Neural cell (in vitro differentiated cells): ENCODE measurements around the gene GPR141. TPM values are rescaled to one million over a fixed set of nuclear protein-coding genes. Genes with fewer than 3 reads are reported as not detected.

ENCODE experiments used
- H2AFZ ChIP-seq: fragments of 200-600, 300-800 bp; sonication (generic), shearing (Covaris generic); 2 replicates; pipeline ENCODE4 v1.6.0; 2014; ENCODE audit warnings: low read depth, mild to moderate bottlenecking, antibody characterized with exemption, low read length, moderate library complexity
- H3F3A ChIP-seq: fragments of 200-600 bp; shearing (Covaris generic); 2 replicates; pipeline ENCODE4 v1.6.1; 2016; ENCODE audit warnings: mild to moderate bottlenecking, moderate library complexity, mixed read lengths, antibody characterized with exemption, low read length; ENCODE audit not compliant: insufficient read depth, poor library complexity, severe bottlenecking
- H3K27ac ChIP-seq: fragments of 200-600, 300-800 bp; sonication (generic), shearing (Covaris generic); 2 replicates; pipeline ENCODE4 v1.5.1; 2014; ENCODE audit warnings: mild to moderate bottlenecking, low read length, moderate library complexity
- H3K27me3 ChIP-seq: fragments of 300-800, 200-600 bp; sonication (generic), shearing (Covaris generic); 2 replicates; pipeline ENCODE4 v1.6.0; 2014; ENCODE audit warnings: mild to moderate bottlenecking, low read depth, low read length, moderate library complexity; ENCODE audit not compliant: insufficient read depth
- H3K36me3 ChIP-seq: fragments of 300-800, 200-600 bp; sonication (generic), shearing (Covaris generic); 2 replicates; pipeline ENCODE4 v1.5.1; 2014; ENCODE audit warnings: mild to moderate bottlenecking, antibody characterized with exemption, low read length, moderate library complexity; ENCODE audit not compliant: insufficient read depth
- H3K4me2 ChIP-seq: fragments of 300-800, 200-600 bp; sonication (generic), shearing (Covaris generic); 2 replicates; pipeline ENCODE4 v1.6.0; 2014; ENCODE audit warnings: mild to moderate bottlenecking, low read length
- H3K4me3 ChIP-seq: fragments of 300-800, 200-600 bp; sonication (generic), shearing (Covaris generic); 2 replicates; pipeline ENCODE4 v1.5.1; 2014; ENCODE audit warnings: mild to moderate bottlenecking, low read length, moderate library complexity
- H3K79me2 ChIP-seq: fragments of 200-600 bp; shearing (Covaris generic); replicated peaks from 2 replicates; pipeline ENCODE4 v1.6.0; 2014; ENCODE audit warnings: mild to moderate bottlenecking, low read length, moderate library complexity; ENCODE audit not compliant: insufficient read depth
- H3K9ac ChIP-seq: fragments of 300-800, 200-600 bp; sonication (generic), shearing (Covaris generic); 2 replicates; pipeline ENCODE4 v1.6.1; 2016; ENCODE audit warnings: mild to moderate bottlenecking, low read length, mixed read lengths
- H3K9me2 ChIP-seq: fragments of 200-600 bp; shearing (Covaris generic); 2 replicates; pipeline ENCODE4 v1.6.1; 2016; ENCODE audit warnings: mild to moderate bottlenecking, low read length, mixed read lengths; ENCODE audit not compliant: insufficient read depth
- H3K9me3 ChIP-seq: fragments of 200-600, 300-800 bp; sonication (generic), shearing (Covaris generic); 2 replicates; pipeline ENCODE4 v1.6.1; 2016; ENCODE audit warnings: mild to moderate bottlenecking, mixed run types, low read length, moderate library complexity, mixed read lengths
- H4K20me1 ChIP-seq: fragments of 200-600 bp; shearing (Covaris generic); 2 replicates; pipeline ENCODE4 v1.6.1; 2016; ENCODE audit warnings: mild to moderate bottlenecking, mixed run types; ENCODE audit not compliant: insufficient read depth
- CTCF ChIP-seq: fragments of 450-650 bp; IDR thresholded peaks from 2 replicates; pipeline ENCODE4 v1.5.1; 2014; ENCODE audit warnings: antibody characterized with exemption, mild to moderate bottlenecking, moderate library complexity; ENCODE audit not compliant: poor library complexity, severe bottlenecking
- EP300 ChIP-seq: fragments of 450-650 bp; conservative IDR thresholded peaks from 2 replicates; pipeline ENCODE4 v1.6.1; 2014; ENCODE audit warnings: antibody characterized with exemption, mild to moderate bottlenecking, moderate library complexity; ENCODE audit not compliant: poor library complexity, severe bottlenecking
- EZH2 ChIP-seq: fragments of 200-600, 300-800 bp; shearing (Covaris generic), sonication (generic); IDR thresholded peaks from 2 replicates; pipeline ENCODE4 v1.6.1; 2014; ENCODE audit warnings: antibody characterized with exemption, low read length, borderline replicate concordance, mild to moderate bottlenecking; ENCODE audit not compliant: insufficient read depth, poor library complexity, severe bottlenecking
- MXI1 ChIP-seq: fragments of 450-650 bp; conservative IDR thresholded peaks from 2 replicates; pipeline ENCODE4 v1.6.1; 2014; ENCODE audit warnings: antibody characterized with exemption, mild to moderate bottlenecking; ENCODE audit not compliant: poor library complexity, severe bottlenecking
- POLR2AphosphoS5 ChIP-seq: IDR thresholded peaks from 2 replicates; pipeline ENCODE4 v1.6.1; 2012
- RAD21 ChIP-seq: fragments of 450-650 bp; conservative IDR thresholded peaks from 2 replicates; pipeline ENCODE4 v1.6.1; 2014; ENCODE audit warnings: antibody characterized with exemption, mild to moderate bottlenecking, moderate library complexity
- SMC3 ChIP-seq: fragments of 450-650 bp; conservative IDR thresholded peaks from 2 replicates; pipeline ENCODE4 v1.6.1; 2014; ENCODE audit warnings: antibody characterized with exemption, mild to moderate bottlenecking, moderate library complexity; ENCODE audit not compliant: poor library complexity
- TAF1 ChIP-seq: IDR thresholded peaks from 2 replicates; pipeline ENCODE4 v1.6.1; 2012; ENCODE audit warnings: low read depth
- polyA plus RNA-seq: library from polyadenylated mRNA; depleted of rRNA; stranded (reverse); fragments of >200 nt; gene quantifications from 2 replicates; pipeline ENCODE4 v1.2.3, GENCODE V29; 2014
- TF ChIP-seq, protein P1 (sequence below): IDR thresholded peaks from 2 replicates; pipeline ENCODE4 v1.6.1; 2012; ENCODE audit warnings: borderline replicate concordance

GPR141 gene
- polyA plus RNA-seq, 1 donor from 2014 or later, result not detected

DNA sequence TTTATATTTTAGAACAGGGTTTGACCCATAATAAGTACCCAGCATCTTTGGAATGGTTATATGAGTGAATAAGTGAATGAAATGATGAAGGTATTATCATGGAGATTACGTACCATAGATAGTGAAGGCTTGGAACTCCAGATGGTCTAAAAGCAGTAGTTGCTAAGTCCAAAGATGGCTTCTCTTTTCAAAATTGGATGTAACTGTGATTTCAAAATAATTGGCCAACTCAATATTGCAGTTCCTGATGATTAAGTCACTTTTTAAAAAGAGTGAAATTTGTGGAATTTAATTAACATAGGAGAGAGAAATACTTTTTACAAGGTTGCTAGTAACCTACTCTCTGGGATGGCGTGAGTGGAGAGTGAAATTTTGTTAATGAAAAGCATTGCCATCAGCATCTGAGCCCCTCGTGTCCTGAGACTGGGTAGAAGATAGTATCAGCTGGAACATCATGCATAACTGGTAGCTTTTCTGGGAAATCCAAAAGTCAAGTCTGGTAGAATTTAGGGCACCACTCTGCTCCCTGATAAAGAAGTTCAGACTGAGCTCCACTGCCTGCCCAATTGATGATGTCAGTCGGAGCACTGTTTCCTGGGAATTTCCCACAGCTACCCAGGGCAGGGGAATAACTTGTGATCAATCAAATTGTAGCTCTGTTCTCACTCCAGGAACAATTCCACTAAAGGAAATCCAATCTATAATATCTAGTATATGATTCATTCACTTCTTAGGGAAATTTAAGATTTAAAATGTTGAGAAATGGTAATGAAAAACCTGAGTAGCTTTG is 3.2 kb downstream of the GPR141 start:
- Histone ChIP-seq H3K27ac (no peak overlapping the region), H3K9me2 (no peaks in the 10 kb centered on the region), H2AFZ (no peak overlapping the region), H3K79me2 (no peaks in the 10 kb centered on the region), H3K4me3 (no peak overlapping the region), H3K36me3 (no peaks in the 10 kb centered on the region), H4K20me1 (no peaks in the 10 kb centered on the region), H3K27me3 (no peaks in the 10 kb centered on the region), H3K4me2 (no peak overlapping the region), H3F3A (no peaks in the 10 kb centered on the region), H3K9me3 (no peaks in the 10 kb centered on the region), H3K9ac (no peak overlapping the region)
- TF ChIP-seq TAF1, result no peak
- no peak for TF ChIP-seq EP300
- no peak for TF ChIP-seq RAD21
- TF ChIP-seq MXI1, result no peak
- TF ChIP-seq POLR2AphosphoS5, result no peak
- TF ChIP-seq, protein P1, sequence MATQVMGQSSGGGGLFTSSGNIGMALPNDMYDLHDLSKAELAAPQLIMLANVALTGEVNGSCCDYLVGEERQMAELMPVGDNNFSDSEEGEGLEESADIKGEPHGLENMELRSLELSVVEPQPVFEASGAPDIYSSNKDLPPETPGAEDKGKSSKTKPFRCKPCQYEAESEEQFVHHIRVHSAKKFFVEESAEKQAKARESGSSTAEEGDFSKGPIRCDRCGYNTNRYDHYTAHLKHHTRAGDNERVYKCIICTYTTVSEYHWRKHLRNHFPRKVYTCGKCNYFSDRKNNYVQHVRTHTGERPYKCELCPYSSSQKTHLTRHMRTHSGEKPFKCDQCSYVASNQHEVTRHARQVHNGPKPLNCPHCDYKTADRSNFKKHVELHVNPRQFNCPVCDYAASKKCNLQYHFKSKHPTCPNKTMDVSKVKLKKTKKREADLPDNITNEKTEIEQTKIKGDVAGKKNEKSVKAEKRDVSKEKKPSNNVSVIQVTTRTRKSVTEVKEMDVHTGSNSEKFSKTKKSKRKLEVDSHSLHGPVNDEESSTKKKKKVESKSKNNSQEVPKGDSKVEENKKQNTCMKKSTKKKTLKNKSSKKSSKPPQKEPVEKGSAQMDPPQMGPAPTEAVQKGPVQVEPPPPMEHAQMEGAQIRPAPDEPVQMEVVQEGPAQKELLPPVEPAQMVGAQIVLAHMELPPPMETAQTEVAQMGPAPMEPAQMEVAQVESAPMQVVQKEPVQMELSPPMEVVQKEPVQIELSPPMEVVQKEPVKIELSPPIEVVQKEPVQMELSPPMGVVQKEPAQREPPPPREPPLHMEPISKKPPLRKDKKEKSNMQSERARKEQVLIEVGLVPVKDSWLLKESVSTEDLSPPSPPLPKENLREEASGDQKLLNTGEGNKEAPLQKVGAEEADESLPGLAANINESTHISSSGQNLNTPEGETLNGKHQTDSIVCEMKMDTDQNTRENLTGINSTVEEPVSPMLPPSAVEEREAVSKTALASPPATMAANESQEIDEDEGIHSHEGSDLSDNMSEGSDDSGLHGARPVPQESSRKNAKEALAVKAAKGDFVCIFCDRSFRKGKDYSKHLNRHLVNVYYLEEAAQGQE, result no peak
- no peak for TF ChIP-seq CTCF
- no peak for TF ChIP-seq SMC3
- no peak for TF ChIP-seq EZH2

- H3K4me2 ChIP-seq, result no peak overlapping the region
- H3K79me2 ChIP-seq, result no peaks in the 10 kb centered on the region
- H3K9ac ChIP-seq, result no peak overlapping the region
- H3F3A ChIP-seq, result no peaks in the 10 kb centered on the region
- no peak overlapping the region for H3K4me3 ChIP-seq
- no peak overlapping the region for H3K27ac ChIP-seq
- no peaks in the 10 kb centered on the region for H3K9me3 ChIP-seq
- H3K36me3 ChIP-seq, result no peaks in the 10 kb centered on the region
- no peaks in the 10 kb centered on the region for H3K27me3 ChIP-seq
- no peak overlapping the region for H2AFZ ChIP-seq
- no peaks in the 10 kb centered on the region for H4K20me1 ChIP-seq
- H3K9me2 ChIP-seq, result no peaks in the 10 kb centered on the region
- no peak for TF ChIP-seq TAF1
- TF ChIP-seq SMC3, result no peak
- no peak for TF ChIP-seq MXI1
- TF ChIP-seq EP300, result no peak
- TF ChIP-seq RAD21, result no peak
- TF ChIP-seq, protein P1, result no peak
- no peak for TF ChIP-seq POLR2AphosphoS5
- no peak for TF ChIP-seq EZH2
- TF ChIP-seq CTCF, result no peak
These were observed 6.6 kb downstream of the GPR141 start for GRCh38 chr7:37690206-37690605.
